ENCODE data around the gene NCBP3. TPM values are rescaled to one million over a fixed set of nuclear protein-coding genes. Genes with fewer than 3 reads are reported as not detected.
"Not testable (repeated sequence)": the region's sequence is repeated elsewhere in the genome, so short reads cannot be mapped to it uniquely, and the experiment has no call there.

NCBP3 gene
- total RNA-seq, 1 donor from 2014 or later, result 13.7 TPM

GRCh38 chr17:3847165-3847670 lies 1.2 kb upstream of the NCBP3 start:
- no peak for DNase-seq (ENCODE audit: low read depth)

GRCh38 chr17:3846437-3847164 lies 555 bp upstream of the NCBP3 start:
- DNase-seq (ENCODE audit: low read depth), result no peak

- DNase-seq (ENCODE audit: low read depth), result no peak
Observed at GRCh38 chr17:3845291-3845620, 790 bp downstream of the NCBP3 start.

DNA sequence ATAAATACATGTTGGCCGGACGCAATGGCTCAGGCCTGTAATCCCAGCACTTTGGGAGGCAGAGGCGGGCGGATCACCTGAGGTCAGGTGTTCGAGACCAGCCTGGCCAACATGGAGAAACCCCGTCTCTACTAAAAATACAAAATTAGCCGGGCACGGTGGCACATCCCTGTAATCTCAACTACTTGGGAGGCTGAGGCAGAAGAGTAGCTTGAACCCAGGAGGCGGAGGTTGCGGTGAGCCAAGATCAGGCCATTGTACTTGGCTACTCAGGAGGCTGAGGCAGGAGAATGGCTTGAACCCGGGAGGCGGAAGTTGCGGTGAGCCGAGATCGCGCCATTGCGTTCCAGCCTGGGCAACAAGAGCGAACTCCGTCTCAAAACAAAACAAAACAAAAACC lies 1.5 kb downstream of the NCBP3 start:
- DNase-seq (ENCODE audit: low read depth), result not testable (repeated sequence)

GRCh38 chr17:3843935-3844516 lies 2.0 kb downstream of the NCBP3 start:
- DNase-seq (ENCODE audit: low read depth), result peak; percentile 29

GRCh38 chr17:3838206-3838605 lies 7.8 kb downstream of the NCBP3 start:
- DNase-seq (ENCODE audit: low read depth), result no peak

- DNase-seq (ENCODE audit: low read depth), result no peak
Observed at GRCh38 chr17:3836551-3836950, 9.5 kb downstream of the NCBP3 start.

GRCh38 chr17:3835410-3836229 lies 10.4 kb downstream of the NCBP3 start:
- peak; percentile 96 for DNase-seq (ENCODE audit: low read depth)

GRCh38 chr17:3834811-3835210 lies 11.2 kb downstream of the NCBP3 start:
- DNase-seq (ENCODE audit: low read depth), result no peak

DNA sequence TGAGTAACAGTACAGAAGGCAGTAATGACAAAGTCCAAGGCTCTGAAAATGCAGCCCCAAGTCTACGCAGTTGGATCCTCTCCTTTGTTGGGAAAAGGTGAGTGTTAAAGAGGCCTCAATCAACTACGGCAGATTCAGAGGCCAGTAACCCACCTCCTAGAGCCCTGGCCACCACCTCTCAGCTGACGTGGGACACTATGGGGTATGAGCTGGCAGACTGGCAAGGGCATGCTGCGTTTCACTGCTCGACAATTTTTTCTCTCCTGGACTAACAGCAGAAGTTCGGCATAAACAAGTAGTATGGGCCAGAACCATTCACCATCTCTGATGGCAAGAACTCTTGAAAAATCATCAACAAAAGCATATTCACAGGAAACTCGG lies 17.2 kb downstream of the NCBP3 start:
- no peak for DNase-seq (ENCODE audit: low read depth)

GRCh38 chr17:3828151-3828851 lies 17.7 kb downstream of the NCBP3 start:
- DNase-seq (ENCODE audit: low read depth), result peak; percentile 84

DNA sequence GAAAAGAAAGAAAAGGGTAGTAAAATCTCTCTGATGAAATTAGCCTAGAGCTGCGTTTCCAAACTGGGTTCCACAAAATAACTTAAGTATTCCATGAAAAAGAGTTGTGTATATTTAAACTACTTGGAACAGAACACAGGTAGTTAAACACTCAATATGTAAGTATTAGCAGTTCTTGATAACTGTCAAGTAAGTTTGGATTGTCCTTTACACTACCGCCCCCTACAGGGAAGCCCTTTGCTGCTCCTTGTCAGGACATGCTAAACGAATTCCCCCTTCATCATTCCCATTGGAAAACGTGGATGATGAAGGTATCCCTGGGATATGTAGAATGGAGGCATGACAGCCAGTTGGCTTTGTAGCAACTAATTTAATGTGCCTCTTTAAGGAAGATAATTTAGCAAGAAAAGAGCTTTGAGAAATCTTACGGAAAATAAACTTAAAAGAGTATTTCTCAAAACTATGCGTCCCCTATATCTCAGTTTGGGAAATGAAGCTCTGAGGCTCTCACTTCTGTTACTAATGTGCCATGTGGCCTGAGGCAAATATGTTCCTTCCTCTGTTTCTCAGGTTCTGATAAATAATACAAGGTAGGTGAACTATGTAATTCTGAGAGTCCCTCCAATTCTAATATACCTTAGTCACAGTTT lies 18.8 kb downstream of the NCBP3 start:
- peak; percentile 32 for DNase-seq (ENCODE audit: low read depth)

- DNase-seq (ENCODE audit: low read depth), result no peak
Observed at GRCh38 chr17:3826191-3826590, 19.9 kb downstream of the NCBP3 start.

- DNase-seq (ENCODE audit: low read depth), result no peak
Observed at GRCh38 chr17:3821101-3821500, 24.9 kb downstream of the NCBP3 start.

DNA sequence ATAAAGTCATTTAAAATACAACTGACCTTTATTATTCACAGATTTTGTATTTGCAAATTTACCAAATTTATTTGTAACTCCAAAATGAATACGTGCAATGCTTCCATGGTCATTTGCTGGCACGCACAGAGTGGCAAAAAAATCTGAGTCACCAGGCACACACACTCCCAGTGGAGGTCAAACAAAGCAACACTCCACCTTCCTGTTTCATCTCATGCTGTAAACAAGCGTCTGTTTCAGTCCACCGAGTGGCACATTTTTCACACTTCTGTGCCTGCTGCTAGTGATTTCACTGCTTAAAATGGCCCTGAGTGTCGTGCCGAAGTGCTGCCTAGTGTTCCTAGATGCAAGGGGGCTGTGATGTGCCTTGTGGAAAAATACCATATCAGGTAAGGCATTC lies 27.3 kb downstream of the NCBP3 start:
- no peak for DNase-seq (ENCODE audit: low read depth)

GRCh38 chr17:3817851-3818605 lies 28.0 kb downstream of the NCBP3 start:
- no peak for DNase-seq (ENCODE audit: low read depth)

DNA sequence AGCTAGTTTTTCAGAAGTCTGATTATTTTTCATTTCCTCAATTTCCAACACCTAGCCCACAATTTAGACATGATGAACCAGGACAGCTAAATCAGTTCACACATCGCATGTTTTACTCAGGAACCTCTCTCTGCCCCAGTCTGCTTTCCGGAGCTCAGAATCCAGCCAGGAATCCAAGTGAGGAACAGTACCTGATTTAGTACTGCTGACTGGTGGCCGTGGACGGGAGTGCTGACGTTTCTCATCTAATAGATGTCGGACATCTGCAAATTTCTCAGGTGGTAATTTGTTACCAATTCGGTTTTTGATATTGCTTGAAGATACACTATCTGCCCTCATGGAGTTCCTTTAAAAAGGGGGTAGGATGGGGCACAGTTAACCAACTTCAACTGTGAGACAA lies 30.1 kb downstream of the NCBP3 start:
- no peak for DNase-seq (ENCODE audit: low read depth)

GRCh38 chr17:3815122-3815521 lies 30.9 kb downstream of the NCBP3 start:
- DNase-seq (ENCODE audit: low read depth), result peak; percentile 27

GRCh38 chr17:3814361-3814760 lies 31.7 kb downstream of the NCBP3 start:
- DNase-seq (ENCODE audit: low read depth), result no peak

DNA sequence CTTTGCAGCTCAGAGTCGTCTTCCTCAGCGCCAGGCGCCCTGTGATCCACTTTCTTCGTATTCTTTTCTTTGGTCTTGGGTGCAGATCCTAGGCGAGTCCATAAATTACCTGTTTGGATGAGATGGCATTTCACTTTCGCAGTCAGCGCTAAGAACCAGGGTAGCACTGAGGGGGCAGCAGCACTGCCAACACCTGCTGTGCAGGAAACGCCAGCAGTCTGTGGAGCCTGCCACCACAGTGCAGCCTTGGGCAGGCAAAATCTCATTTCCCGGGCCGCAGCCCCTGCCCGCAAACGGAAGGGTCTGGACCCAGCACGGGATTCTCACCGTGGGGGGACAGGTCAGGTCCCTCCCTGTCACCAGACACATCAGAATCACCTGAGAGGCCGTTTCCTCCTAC lies 32.9 kb downstream of the NCBP3 start:
- no peak for DNase-seq (ENCODE audit: low read depth)
